Midbrain (tissue), 1 donor: ENCODE results near the gene RCN1.
"Not testable (repeated sequence)": the region's sequence is repeated elsewhere in the genome, so short reads cannot be mapped to it uniquely, and the experiment has no call there.

ENCODE experiments used
- DNase-seq: peaks from one replicate; lab custom pipeline; 2025; lab: John Stamatoyannopoulos, UW

Gene RCN1

GRCh38 chr11:32079553-32079952 is 11.3 kb upstream of the RCN1 start:
- DNase-seq = no peak

- DNase-seq = no peak
Observed at GRCh38 chr11:32080361-32080980, 10.4 kb upstream of the RCN1 start.

DNA sequence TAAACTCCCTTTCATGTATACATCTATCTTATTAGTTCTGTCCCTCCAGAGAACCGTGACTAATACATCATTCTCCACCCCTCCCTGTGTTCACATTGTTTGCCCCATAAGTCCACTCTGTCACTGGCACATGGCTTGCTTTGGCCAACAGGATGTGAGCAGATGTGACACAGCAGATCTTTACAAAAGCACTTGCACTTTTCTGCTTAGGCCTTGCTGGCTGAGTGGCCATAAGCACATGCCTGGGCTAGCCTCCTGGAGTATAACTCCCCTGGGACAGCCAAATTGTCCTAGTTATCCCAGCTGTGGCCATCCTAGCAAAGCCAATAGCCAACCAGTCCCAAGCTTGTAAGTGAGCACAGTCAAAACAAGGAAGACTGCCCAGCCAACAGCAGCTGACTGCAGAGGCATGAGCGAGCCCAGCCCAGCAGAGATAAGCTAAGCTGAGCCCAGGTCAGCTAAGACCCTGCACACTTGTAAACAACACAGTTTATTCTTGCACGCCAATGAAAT is 9.7 kb upstream of the RCN1 start:
- no peak for DNase-seq

DNA sequence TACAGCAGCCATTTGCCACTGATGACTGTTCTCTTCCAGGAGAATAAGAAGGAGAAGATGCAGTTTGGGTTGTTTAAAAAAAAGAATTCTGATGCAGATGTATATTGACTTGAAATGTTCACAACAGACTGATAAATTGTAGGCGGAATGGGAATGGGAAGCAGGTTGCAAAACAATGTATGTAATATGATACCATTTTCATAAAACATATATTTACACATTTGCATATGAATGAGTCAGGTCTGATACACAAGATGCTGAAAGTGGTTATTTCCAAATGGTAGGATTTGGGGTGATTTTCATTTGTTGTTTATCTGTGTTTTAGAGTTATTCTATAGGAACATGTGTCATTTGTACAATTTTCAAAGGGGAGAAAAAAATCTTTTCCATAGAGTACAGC is 9.0 kb upstream of the RCN1 start:
- DNase-seq = no peak

GRCh38 chr11:32082346-32082986 is 8.4 kb upstream of the RCN1 start:
- DNase-seq = no peak

DNA sequence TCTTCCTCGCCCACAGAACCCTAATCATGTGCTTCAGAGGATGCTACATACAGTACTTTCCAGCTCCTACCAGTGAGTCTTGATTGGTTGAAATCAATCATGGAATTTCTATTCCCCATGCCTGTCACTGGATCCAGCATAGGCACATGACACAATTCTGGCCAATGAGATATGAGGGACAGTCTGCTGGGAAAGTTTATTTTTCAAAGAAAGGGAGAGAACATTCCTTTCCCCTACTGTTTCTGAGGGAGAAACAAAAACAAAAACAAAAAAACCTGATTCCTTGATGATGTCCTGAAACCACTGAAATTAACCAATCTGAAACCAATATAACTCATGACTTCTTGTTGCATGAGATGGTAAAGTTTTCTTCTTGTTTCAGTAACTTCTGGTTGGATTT is 3.3 kb upstream of the RCN1 start:
- no peak for DNase-seq

DNA sequence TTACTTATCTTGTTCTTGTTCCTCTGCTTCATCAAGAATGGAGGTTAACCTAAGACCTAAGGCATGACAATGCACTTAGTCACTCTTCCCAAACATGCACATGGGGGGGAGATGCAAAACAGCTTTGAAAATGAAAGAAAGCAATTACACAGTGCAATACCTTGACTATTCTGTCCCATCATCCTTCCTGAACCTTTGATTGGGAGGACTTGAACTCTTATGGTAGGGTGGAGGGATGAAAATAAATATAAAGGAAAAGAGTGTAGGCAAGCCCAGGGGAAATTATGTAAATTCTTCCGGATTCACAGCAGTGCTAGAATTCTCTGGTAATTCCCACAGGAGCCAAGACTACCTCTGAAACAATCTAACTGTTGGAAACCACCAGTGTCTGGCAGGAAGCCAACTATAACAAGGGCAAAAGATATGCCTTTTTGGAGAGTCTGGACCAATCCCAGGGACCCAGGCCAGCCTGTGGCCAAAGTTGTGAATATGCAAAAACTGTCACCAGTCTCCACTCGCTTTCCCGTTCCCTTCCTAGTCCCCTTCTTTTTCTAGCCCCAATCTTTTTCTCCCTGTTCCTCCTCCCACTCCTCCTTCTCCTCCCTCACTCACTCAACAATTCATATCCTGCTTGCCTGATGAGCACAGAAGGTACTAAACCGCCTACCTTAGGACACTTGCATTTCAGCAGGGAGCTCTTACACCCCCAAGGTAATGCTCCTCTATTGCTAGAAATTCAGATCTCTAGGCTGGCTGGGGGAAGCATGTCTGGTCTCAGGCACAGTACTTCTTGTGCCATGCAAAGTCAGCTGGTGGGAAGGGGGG is 2.5 kb upstream of the RCN1 start:
- no peak for DNase-seq

- no peak for DNase-seq
Observed at GRCh38 chr11:32092581-32093170, 1.8 kb downstream of the RCN1 start.

DNA sequence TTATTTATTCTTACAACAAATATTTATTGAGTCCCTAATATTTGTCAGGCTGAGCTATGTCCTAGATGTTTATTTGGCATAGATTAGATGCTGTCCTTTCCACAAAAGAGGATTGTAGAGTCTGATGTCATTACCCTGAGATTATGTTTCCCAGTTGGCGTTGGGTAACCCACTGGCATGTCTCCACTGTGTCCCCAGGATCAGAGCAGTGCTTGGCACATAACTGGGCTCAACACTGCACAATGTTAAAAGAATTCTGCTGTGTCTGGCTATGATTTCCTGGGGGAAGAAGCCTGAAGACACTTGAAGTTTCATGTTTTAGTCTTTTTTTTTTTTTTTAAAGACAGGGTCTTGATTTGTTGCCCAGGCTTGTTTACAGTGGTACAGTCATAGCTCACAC is 4.0 kb downstream of the RCN1 start:
- no peak for DNase-seq

GRCh38 chr11:32098142-32098903 is 7.4 kb downstream of the RCN1 start:
- DNase-seq = no peak

DNA sequence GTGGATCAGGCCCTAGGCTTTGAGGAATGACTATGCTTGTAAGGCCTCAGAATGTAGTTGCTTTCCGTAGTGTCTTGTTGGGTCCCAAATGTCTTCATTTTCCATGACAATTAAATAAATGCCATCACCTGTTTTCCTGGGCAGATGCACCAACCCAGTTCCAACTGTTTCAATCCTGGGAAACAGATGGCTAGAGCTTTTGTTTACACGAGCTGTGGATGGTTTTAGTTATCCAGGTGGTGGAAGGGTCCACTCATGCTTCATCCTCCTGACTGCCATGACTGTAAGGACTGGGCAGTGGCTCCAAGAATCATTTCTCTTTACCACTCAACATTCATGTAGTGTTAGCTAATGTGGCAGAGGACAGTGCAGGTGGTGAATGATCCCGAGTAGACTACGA is 8.6 kb downstream of the RCN1 start:
- no peak for DNase-seq

DNA sequence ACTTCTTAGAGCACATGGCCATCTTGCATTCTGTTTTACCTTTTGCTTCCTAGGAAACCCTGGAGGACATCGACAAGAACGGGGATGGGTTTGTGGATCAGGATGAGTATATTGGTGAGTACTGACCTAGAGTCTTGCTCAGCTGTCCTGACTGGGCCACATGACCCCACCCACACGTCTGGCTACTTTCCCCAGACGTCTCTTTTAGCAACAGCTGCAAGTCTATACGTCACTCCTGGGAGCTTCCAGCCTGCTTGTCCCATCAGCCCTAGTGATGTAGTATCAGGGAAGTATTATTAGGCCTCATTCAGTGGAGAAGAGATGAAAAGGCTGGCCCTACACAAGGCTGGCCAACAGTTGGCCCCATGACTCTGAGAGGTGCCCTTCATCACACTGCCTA is 9.6 kb downstream of the RCN1 start:
- no peak for DNase-seq

- DNase-seq = no peak
Observed at GRCh38 chr11:32101791-32102190, 10.9 kb downstream of the RCN1 start.

DNA sequence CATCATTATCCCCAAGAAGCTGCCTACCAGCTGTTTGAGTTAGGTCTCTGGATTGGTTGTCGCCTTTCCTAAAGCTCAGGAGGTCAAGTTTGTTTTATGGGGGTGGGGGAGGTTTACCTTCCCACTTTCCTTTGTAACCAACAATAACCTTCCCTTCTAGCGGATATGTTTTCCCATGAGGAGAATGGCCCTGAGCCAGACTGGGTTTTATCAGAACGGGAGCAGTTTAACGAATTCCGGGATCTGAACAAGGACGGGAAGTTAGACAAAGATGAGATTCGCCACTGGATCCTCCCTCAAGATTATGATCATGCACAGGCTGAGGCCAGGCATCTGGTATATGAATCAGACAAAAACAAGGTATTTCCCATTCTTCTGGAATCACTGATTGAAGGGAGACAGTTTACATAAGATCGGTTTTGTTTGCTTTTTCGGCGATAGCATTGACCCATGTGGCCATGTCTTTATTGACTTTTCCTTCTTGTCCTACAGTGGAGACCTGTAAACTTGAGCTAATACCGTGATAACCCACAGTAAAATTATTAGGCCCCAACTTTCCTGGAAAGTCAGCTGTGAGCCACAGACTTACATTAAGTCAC is 12.3 kb downstream of the RCN1 start:
- DNase-seq = not testable (repeated sequence)

DNA sequence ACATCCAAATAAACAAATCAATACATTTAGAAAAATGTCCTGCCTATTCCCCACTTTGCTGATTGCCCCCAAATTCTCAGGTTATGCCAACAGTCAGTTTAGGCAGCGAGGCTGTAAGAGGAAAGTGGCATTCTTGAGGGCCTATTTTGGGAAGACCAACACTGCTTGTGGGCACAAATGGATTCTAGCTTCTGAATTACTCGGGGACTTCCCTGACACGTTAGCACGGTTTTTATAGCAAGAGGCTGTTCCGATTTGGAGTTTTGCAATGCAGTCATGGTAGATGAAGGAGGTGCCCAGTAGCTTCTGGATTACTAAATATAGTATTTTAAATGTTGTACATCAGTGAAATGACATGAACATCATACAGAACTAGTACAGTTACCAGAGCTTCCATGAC is 13.1 kb downstream of the RCN1 start:
- DNase-seq = no peak

GRCh38 chr11:32105871-32106560 is 15.1 kb downstream of the RCN1 start:
- DNase-seq = no peak

DNA sequence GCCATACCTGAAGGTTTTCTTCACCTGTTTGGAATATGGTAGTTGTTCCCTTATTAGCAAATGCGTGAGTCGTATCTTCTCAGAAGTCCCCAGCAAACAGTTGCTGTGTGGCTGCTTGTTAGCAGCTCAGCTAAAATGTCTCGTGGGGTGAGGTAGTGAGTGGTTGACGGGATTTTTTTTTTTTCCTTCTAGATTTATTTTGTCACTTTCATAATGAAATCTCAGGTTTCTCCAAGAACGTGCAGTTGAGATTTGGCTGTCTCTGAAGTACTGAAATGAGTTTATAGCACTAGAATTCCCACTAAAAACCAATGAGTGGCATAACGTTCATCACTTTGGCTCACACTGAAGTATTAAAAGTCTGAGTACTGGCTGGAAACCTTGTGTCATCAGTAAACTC is 16.8 kb downstream of the RCN1 start:
- no peak for DNase-seq

GRCh38 chr11:32108576-32108975 is 17.7 kb downstream of the RCN1 start:
- DNase-seq = no peak

DNA sequence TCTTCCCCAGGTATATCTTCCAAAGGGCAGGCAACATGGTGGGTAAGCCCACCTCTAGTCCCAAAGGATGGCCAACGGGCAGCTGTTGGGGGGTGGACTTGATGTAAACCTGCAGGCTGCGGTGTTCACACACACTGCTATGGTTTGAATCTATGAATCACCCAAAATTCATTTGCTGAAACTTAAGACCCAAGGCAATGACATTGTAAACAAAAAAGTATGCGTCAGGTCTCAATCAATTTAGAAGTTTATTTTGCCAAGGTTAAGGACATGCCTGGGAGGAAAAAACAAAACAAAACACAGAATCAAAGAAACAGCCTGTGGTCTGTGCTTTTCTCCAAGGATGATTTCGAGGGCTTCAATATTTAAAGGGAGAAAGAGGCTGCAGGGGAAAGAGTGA is 18.3 kb downstream of the RCN1 start:
- no peak for DNase-seq

- DNase-seq = no peak
Observed at GRCh38 chr11:32109592-32109991, 18.7 kb downstream of the RCN1 start.

DNA sequence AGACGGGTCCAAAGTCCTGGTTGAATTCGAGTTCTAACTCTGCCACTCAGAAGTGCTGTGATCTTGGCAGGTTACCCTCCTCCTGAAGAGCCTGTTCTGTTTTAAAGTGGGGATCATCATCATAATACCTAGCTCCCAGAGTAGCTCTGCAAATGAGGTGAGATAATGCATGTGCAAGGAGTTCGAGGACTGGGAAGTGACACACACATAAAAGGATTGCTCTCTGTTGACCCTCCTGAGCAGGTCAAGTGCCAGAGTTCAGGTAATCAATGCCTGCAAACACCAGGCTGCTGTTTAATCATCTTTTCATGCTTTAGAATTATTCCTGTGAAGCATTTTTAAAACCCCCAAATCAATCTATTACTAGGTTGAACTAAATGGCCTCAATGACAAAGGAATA is 19.9 kb downstream of the RCN1 start:
- DNase-seq = no peak
